GM12801 (cell line): ENCODE data around the gene PPP1R27.

Experiments
- TF ChIP-seq, protein P1 (sequence below): IDR thresholded peaks from one replicate; pipeline ENCODE4 v1.5.1; 2011; ENCODE audit warnings: control low read depth; ENCODE audit not compliant: insufficient read length; ENCODE audit errors: extremely low read depth

Gene PPP1R27

DNA sequence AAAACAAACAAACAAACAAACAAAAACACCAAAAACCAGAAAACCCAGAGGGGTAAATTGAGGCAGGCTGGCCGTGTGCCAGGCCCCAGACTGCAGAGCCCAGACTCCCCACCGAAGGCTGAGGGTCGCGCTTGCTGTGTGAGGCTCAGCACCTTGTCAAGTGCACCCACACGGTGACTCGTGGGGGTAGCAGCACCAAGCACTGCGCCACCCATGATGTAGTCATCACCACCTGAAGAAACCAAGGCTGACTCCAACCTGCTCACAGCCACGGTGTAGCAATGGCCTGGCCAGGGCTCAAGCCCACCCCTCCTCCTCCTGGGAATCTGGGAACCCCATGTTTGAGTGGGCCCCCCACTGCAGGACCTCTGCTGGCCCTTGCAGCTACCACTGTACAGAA lies 13.7 kb downstream of the PPP1R27 start:
- TF ChIP-seq, protein P1, sequence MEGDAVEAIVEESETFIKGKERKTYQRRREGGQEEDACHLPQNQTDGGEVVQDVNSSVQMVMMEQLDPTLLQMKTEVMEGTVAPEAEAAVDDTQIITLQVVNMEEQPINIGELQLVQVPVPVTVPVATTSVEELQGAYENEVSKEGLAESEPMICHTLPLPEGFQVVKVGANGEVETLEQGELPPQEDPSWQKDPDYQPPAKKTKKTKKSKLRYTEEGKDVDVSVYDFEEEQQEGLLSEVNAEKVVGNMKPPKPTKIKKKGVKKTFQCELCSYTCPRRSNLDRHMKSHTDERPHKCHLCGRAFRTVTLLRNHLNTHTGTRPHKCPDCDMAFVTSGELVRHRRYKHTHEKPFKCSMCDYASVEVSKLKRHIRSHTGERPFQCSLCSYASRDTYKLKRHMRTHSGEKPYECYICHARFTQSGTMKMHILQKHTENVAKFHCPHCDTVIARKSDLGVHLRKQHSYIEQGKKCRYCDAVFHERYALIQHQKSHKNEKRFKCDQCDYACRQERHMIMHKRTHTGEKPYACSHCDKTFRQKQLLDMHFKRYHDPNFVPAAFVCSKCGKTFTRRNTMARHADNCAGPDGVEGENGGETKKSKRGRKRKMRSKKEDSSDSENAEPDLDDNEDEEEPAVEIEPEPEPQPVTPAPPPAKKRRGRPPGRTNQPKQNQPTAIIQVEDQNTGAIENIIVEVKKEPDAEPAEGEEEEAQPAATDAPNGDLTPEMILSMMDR: no peak

DNA sequence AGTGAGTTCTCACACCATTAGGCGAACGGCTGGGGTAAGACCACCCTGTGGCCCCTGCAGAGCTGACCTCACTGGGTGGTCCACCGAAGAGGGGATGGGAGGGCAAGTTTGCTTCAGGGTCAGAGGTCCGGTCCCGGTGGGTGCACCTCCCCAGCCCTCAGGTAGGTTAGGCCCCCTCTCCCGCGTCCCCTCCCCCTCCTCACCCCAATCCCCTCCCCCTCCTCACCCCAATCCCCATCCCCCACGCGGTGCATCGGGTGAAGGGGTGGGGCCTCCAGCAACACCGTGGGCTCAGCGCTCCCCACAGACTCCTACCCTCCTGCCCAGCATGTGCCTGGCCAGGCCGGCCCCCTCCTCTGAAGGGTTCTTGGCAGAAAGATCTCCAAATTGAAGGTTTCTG lies 15.1 kb downstream of the PPP1R27 start:
- TF ChIP-seq, protein P1: no peak

DNA sequence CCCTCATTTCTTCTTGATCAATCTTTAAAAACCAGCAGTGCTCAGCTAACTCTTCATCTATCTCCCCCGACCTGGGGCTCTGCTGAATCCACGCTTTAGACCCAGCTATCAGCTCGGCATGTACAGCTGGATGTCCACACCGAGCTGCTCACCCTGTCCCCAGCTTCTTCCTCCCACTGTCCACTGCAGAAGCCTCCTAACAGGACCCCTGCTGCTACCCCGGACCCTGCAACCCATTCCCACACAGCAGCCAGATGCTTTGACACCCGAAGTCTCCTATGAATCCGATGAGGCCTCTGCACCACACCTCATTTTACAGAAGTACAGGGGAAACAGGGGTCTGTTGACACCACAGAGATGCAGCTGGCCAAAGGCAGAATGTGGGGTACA lies 17.1 kb downstream of the PPP1R27 start:
- TF ChIP-seq, protein P1: no peak

DNA sequence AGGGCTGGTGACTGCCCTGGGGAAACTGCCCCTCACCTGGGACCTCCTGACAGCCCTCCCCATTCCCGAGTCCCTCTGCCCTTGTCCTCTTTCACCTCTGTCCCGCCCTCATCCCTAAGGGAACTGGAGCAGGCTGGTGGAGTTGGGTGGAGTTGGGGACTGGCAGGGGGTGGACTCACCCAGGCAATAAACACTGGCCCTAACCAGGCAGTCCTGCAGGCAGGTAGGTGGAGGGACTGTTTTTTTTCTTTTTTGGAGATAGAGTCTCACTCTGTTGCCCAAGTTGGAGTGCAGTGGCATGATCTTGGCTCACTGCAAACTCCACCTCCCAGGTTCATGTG lies 19.2 kb downstream of the PPP1R27 start:
- TF ChIP-seq, protein P1: no peak

GRCh38 chr17:81814748-81815645 lies 19.9 kb downstream of the PPP1R27 start:
- TF ChIP-seq, protein P1: no peak

DNA sequence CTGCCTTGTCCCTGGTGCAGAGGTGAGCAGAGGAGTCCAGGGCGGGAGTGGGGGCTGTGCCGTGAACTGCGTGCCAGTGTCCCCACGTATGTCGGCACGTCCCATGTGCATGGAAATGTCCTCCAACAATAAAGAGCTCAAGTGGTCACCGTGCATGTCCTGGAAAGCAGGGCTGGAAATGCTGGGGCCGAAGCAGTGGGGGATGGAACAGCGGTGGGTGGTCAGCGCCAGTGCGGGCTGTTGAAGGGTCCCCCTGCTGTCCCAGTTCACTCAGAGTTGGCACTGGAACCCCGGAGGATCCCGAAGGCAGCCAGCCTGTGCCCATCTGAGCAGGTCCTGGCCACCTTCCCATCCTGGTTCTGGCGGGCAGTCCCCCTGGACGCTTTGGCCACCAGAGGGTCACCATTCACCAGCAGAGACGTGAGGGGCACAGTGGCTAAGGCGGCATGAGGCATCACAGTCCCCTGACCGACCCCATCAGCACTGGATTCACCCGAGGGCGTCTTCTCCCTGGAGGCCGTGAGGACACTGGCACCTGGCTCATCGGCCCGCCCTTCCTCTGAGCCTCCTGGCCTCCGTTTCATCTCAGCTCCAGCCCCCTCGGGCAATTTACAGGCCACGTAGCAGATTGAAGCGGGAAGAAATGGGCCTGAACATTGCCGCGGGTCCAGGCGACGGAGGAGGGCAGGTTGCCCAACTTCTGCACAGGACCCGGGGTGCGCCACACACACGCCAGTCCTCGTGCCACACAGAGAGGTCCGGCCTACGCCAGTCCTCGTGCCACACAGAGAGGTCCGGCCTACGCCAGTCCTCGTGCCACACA lies 20.8 kb downstream of the PPP1R27 start:
- TF ChIP-seq, protein P1: no peak

DNA sequence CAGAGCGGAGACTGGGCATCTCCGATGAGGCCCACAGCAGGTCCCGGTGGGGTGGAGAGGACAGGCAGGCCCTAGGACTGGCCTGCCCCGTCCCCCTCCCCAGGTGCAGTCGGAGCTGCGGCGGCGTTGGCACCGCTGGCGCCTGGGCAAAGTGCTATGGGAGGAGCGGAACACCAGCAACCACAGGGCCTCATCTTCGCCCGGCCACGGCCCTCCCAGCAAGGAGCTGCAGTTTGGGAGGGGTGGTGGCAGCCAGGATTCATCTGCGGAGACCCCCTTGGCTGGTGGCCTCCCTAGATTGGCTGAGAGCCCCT lies 21.5 kb downstream of the PPP1R27 start:
- TF ChIP-seq, protein P1: no peak
